Measurements from ENCODE around the gene LMNA. TPM values are rescaled to one million over a fixed set of nuclear protein-coding genes. Genes with fewer than 3 reads are reported as not detected.

The LMNA gene
- total and polyA plus RNA-seq, 10 of the 15 experiments (the other 5 are each of a cell fraction or from before 2014, with no cell fraction given) = 0.42 to 334 (median 81.1) TPM

- no peak for TF ChIP-seq MEF2A (IDR thresholded peaks at IDR 0.05; ENCODE audit: insufficient read depth, low read depth, low read length)
- peak; percentile 85 for TF ChIP-seq IKZF1 (conservative IDR thresholded peaks at IDR 0.05)
- TF ChIP-seq FOS (IDR thresholded peaks at IDR 0.05; ENCODE audit: borderline replicate concordance, extremely low read depth, insufficient read length) = no peak
- TF ChIP-seq ATF7 (IDR thresholded peaks at IDR 0.05; ENCODE audit: low read depth) = no peak
- no peak for TF ChIP-seq BACH1 (IDR thresholded peaks at IDR 0.05; ENCODE audit: borderline replicate concordance)
- TF ChIP-seq, protein P1, sequence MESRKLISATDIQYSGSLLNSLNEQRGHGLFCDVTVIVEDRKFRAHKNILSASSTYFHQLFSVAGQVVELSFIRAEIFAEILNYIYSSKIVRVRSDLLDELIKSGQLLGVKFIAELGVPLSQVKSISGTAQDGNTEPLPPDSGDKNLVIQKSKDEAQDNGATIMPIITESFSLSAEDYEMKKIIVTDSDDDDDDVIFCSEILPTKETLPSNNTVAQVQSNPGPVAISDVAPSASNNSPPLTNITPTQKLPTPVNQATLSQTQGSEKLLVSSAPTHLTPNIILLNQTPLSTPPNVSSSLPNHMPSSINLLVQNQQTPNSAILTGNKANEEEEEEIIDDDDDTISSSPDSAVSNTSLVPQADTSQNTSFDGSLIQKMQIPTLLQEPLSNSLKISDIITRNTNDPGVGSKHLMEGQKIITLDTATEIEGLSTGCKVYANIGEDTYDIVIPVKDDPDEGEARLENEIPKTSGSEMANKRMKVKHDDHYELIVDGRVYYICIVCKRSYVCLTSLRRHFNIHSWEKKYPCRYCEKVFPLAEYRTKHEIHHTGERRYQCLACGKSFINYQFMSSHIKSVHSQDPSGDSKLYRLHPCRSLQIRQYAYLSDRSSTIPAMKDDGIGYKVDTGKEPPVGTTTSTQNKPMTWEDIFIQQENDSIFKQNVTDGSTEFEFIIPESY (IDR thresholded peaks at IDR 0.05) = no peak
- peak; percentile 73; the same call in 1 of the 2 replicates for TF ChIP-seq RB1 (IDR thresholded peaks at IDR 0.05; ENCODE audit: borderline replicate concordance)
- TF ChIP-seq NRF1 (conservative IDR thresholded peaks at IDR 0.05; ENCODE audit: low read depth, low read length) = no peak
- peak; percentile 88 for TF ChIP-seq HCFC1 (IDR thresholded peaks at IDR 0.05; ENCODE audit: low read length)
- TF ChIP-seq EED (IDR thresholded peaks at IDR 0.05; ENCODE audit: low read depth) = no peak
- TF ChIP-seq MYB (IDR thresholded peaks at IDR 0.05; ENCODE audit: borderline replicate concordance, low read depth, low read length) = no peak
- TF ChIP-seq NR2F1 (conservative IDR thresholded peaks at IDR 0.05) = 0 out of 2 replicates have a peak, but pooled peaks have one; percentile 23
- no peak for TF ChIP-seq TCF7 (IDR thresholded peaks at IDR 0.05; ENCODE audit: borderline replicate concordance)
- no peak for TF ChIP-seq ZNF207 (IDR thresholded peaks at IDR 0.05; ENCODE audit: borderline replicate concordance)
- TF ChIP-seq ESRRA (IDR thresholded peaks at IDR 0.05; ENCODE audit: low read length) = 0 out of 2 replicates have a peak, but pooled peaks have one; percentile 14
- no peak for TF ChIP-seq TBL1XR1 (IDR thresholded peaks at IDR 0.05; ENCODE audit: low read depth, low read length)
- TF ChIP-seq CEBPB (IDR thresholded peaks at IDR 0.05; ENCODE audit: borderline replicate concordance in 1 of 2, low read depth in 2 of 2, low read length in 2 of 2) = no peak
- no peak for TF ChIP-seq POLR2AphosphoS2 (IDR thresholded peaks at IDR 0.05; ENCODE audit: low read depth, low read length)
- no peak for TF ChIP-seq PAX5 (IDR thresholded peaks at IDR 0.05; ENCODE audit: borderline replicate concordance, low read depth, low read length)
- TF ChIP-seq KLF5 (IDR thresholded peaks at IDR 0.05; ENCODE audit: partially characterized antibody) = peak; percentile 51
- peak; percentile 90 for TF ChIP-seq SIX5 (IDR thresholded peaks at IDR 0.05; ENCODE audit: low read depth, low read length, severe bottlenecking)
- TF ChIP-seq RUNX3 (IDR thresholded peaks at IDR 0.05; ENCODE audit: low read length) = no peak
- TF ChIP-seq, protein P2, sequence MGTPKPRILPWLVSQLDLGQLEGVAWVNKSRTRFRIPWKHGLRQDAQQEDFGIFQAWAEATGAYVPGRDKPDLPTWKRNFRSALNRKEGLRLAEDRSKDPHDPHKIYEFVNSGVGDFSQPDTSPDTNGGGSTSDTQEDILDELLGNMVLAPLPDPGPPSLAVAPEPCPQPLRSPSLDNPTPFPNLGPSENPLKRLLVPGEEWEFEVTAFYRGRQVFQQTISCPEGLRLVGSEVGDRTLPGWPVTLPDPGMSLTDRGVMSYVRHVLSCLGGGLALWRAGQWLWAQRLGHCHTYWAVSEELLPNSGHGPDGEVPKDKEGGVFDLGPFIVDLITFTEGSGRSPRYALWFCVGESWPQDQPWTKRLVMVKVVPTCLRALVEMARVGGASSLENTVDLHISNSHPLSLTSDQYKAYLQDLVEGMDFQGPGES (IDR thresholded peaks at IDR 0.05) = no peak; the same call in 1 of the 2 replicates
- TF ChIP-seq MXI1 (IDR thresholded peaks at IDR 0.05; ENCODE audit: low read depth, low read length) = peak; percentile 86
- TF ChIP-seq ZNF592 (IDR thresholded peaks at IDR 0.05) = no peak
Observed at GRCh38 chr1:156082309-156083091, 32.0 kb upstream of the LMNA start, which contains the start of gene MEX3A (continued).

All from GM12878 (cell line).